Measurements from ENCODE around the gene CAMTA2.

CAMTA2 gene

GRCh38 chr17:4969047-4969550 lies 18.4 kb downstream of the CAMTA2 start:
- FAIRE-seq (no peak), DNase-seq (ENCODE audit: insufficient read length, low spot score) (no peak)

GRCh38 chr17:4968486-4969046 lies 18.9 kb downstream of the CAMTA2 start:
- no peak for FAIRE-seq
- DNase-seq (ENCODE audit: insufficient read length, low spot score), result no peak

GRCh38 chr17:4967539-4968485 lies 19.7 kb downstream of the CAMTA2 start, which contains the start of gene SPAG7:
Gene SPAG7, minus strand, starts transcription at chr17:4967817. Its CDS starts 13 bp downstream, at chr17:4967804.
- DNase-seq (ENCODE audit: insufficient read length, low spot score) (peak; percentile 90), FAIRE-seq (no peak)

- FAIRE-seq (peak; percentile 99), DNase-seq (ENCODE audit: insufficient read length, low spot score) (peak; percentile 93)
These were observed 20.5 kb downstream of the CAMTA2 start for GRCh38 chr17:4966844-4967538.

GRCh38 chr17:4965311-4965986 lies 22.0 kb downstream of the CAMTA2 start:
- DNase-seq (ENCODE audit: insufficient read length, low spot score) (no peak), FAIRE-seq (no peak)

GRCh38 chr17:4960279-4960922 lies 27.1 kb downstream of the CAMTA2 start:
- FAIRE-seq, result no peak
- DNase-seq (ENCODE audit: insufficient read length, low spot score), result no peak

- FAIRE-seq, result no peak
These were observed 28.1 kb downstream of the CAMTA2 start for GRCh38 chr17:4959261-4959965.

GRCh38 chr17:4958102-4958501 lies 29.4 kb downstream of the CAMTA2 start:
- no peak for FAIRE-seq
- no peak for DNase-seq (ENCODE audit: insufficient read length, low spot score)

More at GRCh38 chr17:4959261-4959965, 28.1 kb downstream of the CAMTA2 start:
- DNase-seq (ENCODE audit: insufficient read length, low spot score), result no peak

GRCh38 chr17:4956493-4957061 lies 30.9 kb downstream of the CAMTA2 start:
- FAIRE-seq (no peak), DNase-seq (ENCODE audit: insufficient read length, low spot score) (no peak)

- no peak for FAIRE-seq
- DNase-seq (ENCODE audit: insufficient read length, low spot score), result no peak
These were observed 32.4 kb downstream of the CAMTA2 start for GRCh38 chr17:4955091-4955490.

- no peak for FAIRE-seq
- no peak for DNase-seq (ENCODE audit: insufficient read length, low spot score)
These were observed 34.0 kb downstream of the CAMTA2 start for GRCh38 chr17:4953451-4953961.

GRCh38 chr17:4951486-4951885 lies 36.0 kb downstream of the CAMTA2 start:
- no peak for FAIRE-seq
- DNase-seq (ENCODE audit: insufficient read length, low spot score), result no peak

- DNase-seq (ENCODE audit: insufficient read length, low spot score) (no peak), FAIRE-seq (no peak)
These were observed 36.7 kb downstream of the CAMTA2 start, which contains the start of gene ENO3 for GRCh38 chr17:4950746-4951204. Gene ENO3, plus strand, starts transcription at chr17:4951119. Its CDS starts 711 bp downstream, at chr17:4951830.

GRCh38 chr17:4950075-4950745 lies 37.3 kb downstream of the CAMTA2 start:
- DNase-seq (ENCODE audit: insufficient read length, low spot score) (no peak), FAIRE-seq (peak; percentile 68)

- DNase-seq (ENCODE audit: insufficient read length, low spot score) (peak; percentile 82), FAIRE-seq (peak; percentile 4)
These were observed 38.0 kb downstream of the CAMTA2 start for GRCh38 chr17:4949321-4950074.

GRCh38 chr17:4948931-4949320 lies 38.5 kb downstream of the CAMTA2 start:
- peak; percentile 74 for DNase-seq (ENCODE audit: insufficient read length, low spot score)
- peak; percentile 92 for FAIRE-seq

GRCh38 chr17:4948166-4948930 lies 39.1 kb downstream of the CAMTA2 start, which contains the start of gene PFN1:
Gene PFN1, minus strand, starts transcription at chr17:4948530. Its CDS starts 136 bp downstream, at chr17:4948394.
- DNase-seq (ENCODE audit: insufficient read length, low spot score), result peak; percentile 73
- no peak for FAIRE-seq
